ENCODE results near the gene FAM181B. TPM values are rescaled to one million over a fixed set of nuclear protein-coding genes. Genes with fewer than 3 reads are reported as not detected.

Gene FAM181B
- total and polyA plus RNA-seq, 8 donors, result 0.31 to 2.6 (median 1.0) TPM; not detected in 4

DNA sequence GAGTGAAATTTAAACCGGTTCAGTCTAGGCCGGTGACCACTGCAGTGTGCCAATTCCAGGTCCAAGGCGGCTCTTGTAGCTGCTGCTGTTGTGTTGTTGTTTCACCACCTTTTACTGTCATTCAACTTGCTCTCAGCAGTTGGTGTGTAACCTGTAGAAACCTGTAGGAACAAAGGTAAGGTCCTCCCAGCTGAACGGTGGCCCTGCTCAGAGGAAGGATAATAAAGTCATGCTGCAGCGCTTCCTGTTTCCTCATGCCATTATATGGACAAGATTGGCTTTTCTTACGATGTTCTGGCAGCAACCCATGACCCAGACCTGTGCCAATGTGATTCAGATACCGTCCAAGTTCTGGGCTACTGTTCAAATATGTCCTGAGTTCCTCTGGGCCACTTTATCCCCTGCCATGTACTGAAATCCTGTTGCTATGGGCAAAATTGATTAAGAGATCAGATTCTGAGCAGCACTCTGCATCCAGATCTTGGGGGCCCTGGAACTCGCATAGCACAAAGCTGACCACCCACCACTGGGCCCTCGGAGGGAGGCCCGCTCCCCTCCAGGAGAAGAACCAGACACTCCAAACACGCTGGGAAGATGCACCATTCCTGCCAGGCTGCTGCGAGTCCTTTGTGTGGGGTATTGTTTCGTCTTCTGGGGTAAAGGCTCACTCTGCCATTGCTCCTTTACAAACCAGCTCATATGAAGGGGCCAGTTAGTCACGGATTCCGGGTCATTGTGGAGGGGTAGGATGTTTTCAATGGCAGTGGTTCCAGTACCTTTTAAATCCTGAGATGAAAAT lies 13.2 kb downstream of the FAM181B start:
- DNase-seq, result no peak
- no peak for TF ChIP-seq POLR2AphosphoS5 (IDR thresholded peaks at IDR 0.05)
- no peak for TF ChIP-seq POLR2A (IDR thresholded peaks at IDR 0.05)
- TF ChIP-seq, protein P1, sequence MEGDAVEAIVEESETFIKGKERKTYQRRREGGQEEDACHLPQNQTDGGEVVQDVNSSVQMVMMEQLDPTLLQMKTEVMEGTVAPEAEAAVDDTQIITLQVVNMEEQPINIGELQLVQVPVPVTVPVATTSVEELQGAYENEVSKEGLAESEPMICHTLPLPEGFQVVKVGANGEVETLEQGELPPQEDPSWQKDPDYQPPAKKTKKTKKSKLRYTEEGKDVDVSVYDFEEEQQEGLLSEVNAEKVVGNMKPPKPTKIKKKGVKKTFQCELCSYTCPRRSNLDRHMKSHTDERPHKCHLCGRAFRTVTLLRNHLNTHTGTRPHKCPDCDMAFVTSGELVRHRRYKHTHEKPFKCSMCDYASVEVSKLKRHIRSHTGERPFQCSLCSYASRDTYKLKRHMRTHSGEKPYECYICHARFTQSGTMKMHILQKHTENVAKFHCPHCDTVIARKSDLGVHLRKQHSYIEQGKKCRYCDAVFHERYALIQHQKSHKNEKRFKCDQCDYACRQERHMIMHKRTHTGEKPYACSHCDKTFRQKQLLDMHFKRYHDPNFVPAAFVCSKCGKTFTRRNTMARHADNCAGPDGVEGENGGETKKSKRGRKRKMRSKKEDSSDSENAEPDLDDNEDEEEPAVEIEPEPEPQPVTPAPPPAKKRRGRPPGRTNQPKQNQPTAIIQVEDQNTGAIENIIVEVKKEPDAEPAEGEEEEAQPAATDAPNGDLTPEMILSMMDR (IDR thresholded peaks at IDR 0.05), result no peak
- no peak for TF ChIP-seq EP300 (IDR thresholded peaks at IDR 0.05)
- 67 to 74% (median 72%) methylated on average over 12 to 15 of the region's 15 CpGs for WGBS, 5 donors
- Histone ChIP-seq H3K9me3 (no peaks in the 10 kb centered on the region), H3K4me1 (no peaks in the 10 kb centered on the region), H3K4me3 (no peak overlapping the region), H3K36me3 (no peaks in the 10 kb centered on the region), H3K27ac (no peak overlapping the region), H3K27me3 (no peaks in the 10 kb centered on the region)
- intact Hi-C loops (cut with DNase I; ENCODE audit: low total_unique reads), result no loop called here

DNA sequence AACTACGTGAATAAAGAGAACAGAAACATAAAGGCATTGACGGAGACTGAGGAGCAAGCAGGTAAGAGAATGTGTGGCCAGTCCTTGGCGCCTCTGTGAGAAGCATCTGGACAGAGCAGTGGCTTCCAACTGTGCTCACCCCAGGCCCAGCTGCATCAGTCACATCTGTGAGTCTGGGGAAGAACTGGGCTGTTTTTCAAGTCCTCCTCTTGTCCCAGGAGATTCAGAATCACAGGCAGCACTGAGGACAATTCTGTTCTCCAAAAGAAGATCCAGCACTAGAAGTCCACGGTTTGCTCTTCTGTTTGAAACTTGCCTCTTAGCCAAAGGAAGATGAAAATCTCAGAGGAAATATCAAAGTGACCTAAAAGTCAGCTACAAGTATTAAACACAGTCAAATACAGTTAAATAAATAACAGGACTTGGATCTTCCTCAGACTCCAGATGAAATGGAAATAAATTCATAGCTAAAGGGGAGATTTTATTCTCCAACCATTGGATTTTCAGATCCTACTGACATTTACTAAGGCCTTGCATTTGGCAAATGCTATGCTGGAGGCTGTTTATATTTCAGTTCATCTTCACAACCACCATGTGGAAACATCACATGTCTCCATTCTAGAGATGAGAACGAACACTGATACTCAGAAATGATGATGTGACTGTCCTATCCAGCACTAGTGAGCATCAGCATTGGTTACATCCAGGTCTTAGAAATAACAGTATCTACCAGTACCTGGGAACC lies 14.1 kb downstream of the FAM181B start:
- Histone ChIP-seq H3K9me3 (no peaks in the 10 kb centered on the region), H3K4me1 (no peaks in the 10 kb centered on the region), H3K27me3 (no peaks in the 10 kb centered on the region), H3K36me3 (no peaks in the 10 kb centered on the region), H3K4me3 (no peak overlapping the region), H3K27ac (no peak overlapping the region)
- no peak for DNase-seq
- intact Hi-C loops (cut with DNase I; ENCODE audit: low total_unique reads), result loop anchor here (5.0 to 10.0 kb wide), 2 partner anchors 145 to 1098 kb away; no protein-coding TSS in a partner anchor
- TF ChIP-seq EP300 (IDR thresholded peaks at IDR 0.05) (no peak), POLR2A (IDR thresholded peaks at IDR 0.05) (no peak)
- TF ChIP-seq, protein P1 (IDR thresholded peaks at IDR 0.05), result no peak
- WGBS, 5 donors, result 61 to 72% (median 69%) methylated on average over 5 of the region's 5 CpGs

DNA sequence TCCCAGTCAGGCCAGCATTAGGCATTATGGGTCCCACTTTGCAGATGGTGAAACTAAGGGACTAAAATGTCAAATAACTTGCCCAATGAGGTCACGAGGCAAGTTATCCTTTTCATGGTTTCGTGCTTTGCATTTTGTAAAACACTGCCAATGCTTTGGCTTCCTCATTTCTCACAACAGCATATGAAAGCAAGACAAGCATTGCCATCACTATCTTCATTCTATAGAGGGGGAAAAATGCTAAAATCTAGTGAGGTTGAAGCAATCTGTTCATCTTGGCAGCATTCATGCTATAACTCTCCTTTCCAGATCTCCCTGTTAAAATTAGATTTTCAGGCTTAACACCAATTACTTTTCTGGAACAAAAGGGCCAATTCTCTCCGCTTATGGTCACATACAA lies 14.8 kb downstream of the FAM181B start:
- no peak for TF ChIP-seq POLR2A (IDR thresholded peaks at IDR 0.05)
- TF ChIP-seq POLR2AphosphoS5 (IDR thresholded peaks at IDR 0.05), result no peak
- no peak for TF ChIP-seq EP300 (IDR thresholded peaks at IDR 0.05)
- TF ChIP-seq, protein P1 (IDR thresholded peaks at IDR 0.05), result no peak
- intact Hi-C loops (cut with DNase I; ENCODE audit: low total_unique reads), result loop anchor here (5.0 to 10.0 kb wide), 2 partner anchors 146 to 1098 kb away; no protein-coding TSS in a partner anchor
- no peak overlapping the region for H3K27ac ChIP-seq
- H3K27me3 ChIP-seq, result no peaks in the 10 kb centered on the region
- no peak for DNase-seq
- H3K36me3 ChIP-seq, result no peaks in the 10 kb centered on the region
- no peak overlapping the region for H3K4me3 ChIP-seq
- H3K9me3 ChIP-seq, result no peaks in the 10 kb centered on the region
- WGBS, 5 donors, result 31 to 48% (median 45%) methylated on average over 3 of the region's 3 CpGs
- H3K4me1 ChIP-seq, result no peaks in the 10 kb centered on the region

DNA sequence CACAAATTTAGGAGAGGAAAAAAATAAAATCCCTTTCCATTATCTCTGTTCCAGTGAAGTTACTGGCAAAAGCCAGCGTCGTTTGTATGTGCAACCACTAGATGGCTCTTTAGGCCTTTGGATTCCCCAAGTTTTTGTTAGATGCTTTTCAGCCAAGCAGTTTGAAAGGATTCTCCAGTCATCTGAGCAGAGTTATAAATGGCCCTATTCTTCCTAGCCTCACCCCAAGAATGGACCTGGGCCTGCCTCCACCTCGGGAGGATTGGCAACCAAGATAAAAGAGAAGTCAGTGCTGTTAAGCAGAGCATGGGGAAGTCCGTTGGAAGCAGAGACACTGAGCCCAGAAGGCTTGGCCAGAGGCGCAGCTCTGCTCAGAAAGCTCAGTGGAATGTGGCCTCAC lies 15.4 kb downstream of the FAM181B start:
- DNase-seq, result peak in 1 of 2 donors; percentile 74
- no peak overlapping the region for H3K27ac ChIP-seq
- TF ChIP-seq, protein P1 (IDR thresholded peaks at IDR 0.05), result peak in 5 of 7 experiments; percentile 47 to 62 (median 48)
- no peak for TF ChIP-seq POLR2AphosphoS5 (IDR thresholded peaks at IDR 0.05)
- WGBS, 5 donors, result 21 to 27% (median 25%) methylated on average over 5 of the region's 5 CpGs
- H3K27me3 ChIP-seq, result no peaks in the 10 kb centered on the region
- H3K4me3 ChIP-seq, result no peak overlapping the region
- H3K36me3 ChIP-seq, result no peaks in the 10 kb centered on the region
- intact Hi-C loops (cut with DNase I; ENCODE audit: low total_unique reads), result loop anchor here (5.0 to 10.0 kb wide), 2 partner anchors 146 to 1099 kb away; no protein-coding TSS in a partner anchor
- no peaks in the 10 kb centered on the region for H3K9me3 ChIP-seq
- H3K4me1 ChIP-seq, result no peaks in the 10 kb centered on the region

All from stomach (tissue), 9 donors.